HG02759 (cell line): ENCODE data around the gene LYRM1.
"Not testable (repeated sequence)": the region's sequence is repeated elsewhere in the genome, so short reads cannot be mapped to it uniquely, and the experiment has no call there.

ENCODE experiments used
- ATAC-seq: cut with Tn5 transposase; IDR thresholded peaks from one replicate; pipeline ENCODE4 v1.9.1; 2021; ENCODE audit warnings: mild to moderate bottlenecking, moderate library complexity; ENCODE audit not compliant: unreplicated experiment

Gene LYRM1

GRCh38 chr16:20901436-20902112 lies 1.0 kb downstream of the LYRM1 start:
- no peak for ATAC-seq

GRCh38 chr16:20902426-20902825 lies 1.9 kb downstream of the LYRM1 start:
- ATAC-seq, result no peak

GRCh38 chr16:20903116-20903898 lies 2.7 kb downstream of the LYRM1 start:
- no peak for ATAC-seq

- ATAC-seq, result no peak
Measured at GRCh38 chr16:20903899-20904506, 3.4 kb downstream of the LYRM1 start.

GRCh38 chr16:20904507-20905081 lies 4.0 kb downstream of the LYRM1 start:
- no peak for ATAC-seq

GRCh38 chr16:20905576-20905975 lies 5.0 kb downstream of the LYRM1 start:
- ATAC-seq, result no peak

GRCh38 chr16:20906341-20907255 lies 6.0 kb downstream of the LYRM1 start:
- no peak for ATAC-seq

GRCh38 chr16:20910781-20911321 lies 10.3 kb downstream of the LYRM1 start:
- no peak for ATAC-seq

- no peak for ATAC-seq
Measured at GRCh38 chr16:20911361-20911760, 10.8 kb downstream of the LYRM1 start.

GRCh38 chr16:20916289-20916688 lies 15.7 kb downstream of the LYRM1 start:
- no peak for ATAC-seq

- no peak for ATAC-seq
Measured at GRCh38 chr16:20916942-20917341, 16.4 kb downstream of the LYRM1 start.

- ATAC-seq, result no peak
Measured at GRCh38 chr16:20918486-20919239, 18.1 kb downstream of the LYRM1 start.

GRCh38 chr16:20920091-20920490 lies 19.5 kb downstream of the LYRM1 start:
- ATAC-seq, result no peak

- ATAC-seq, result no peak
Measured at GRCh38 chr16:20920799-20921198, 20.2 kb downstream of the LYRM1 start.

- no peak for ATAC-seq
Measured at GRCh38 chr16:20923876-20924275, 23.3 kb downstream of the LYRM1 start.

GRCh38 chr16:20925751-20926150 lies 25.2 kb downstream of the LYRM1 start:
- ATAC-seq, result no peak

- no peak for ATAC-seq
Measured at GRCh38 chr16:20928774-20929411, 28.3 kb downstream of the LYRM1 start.

GRCh38 chr16:20929676-20930364 lies 29.2 kb downstream of the LYRM1 start:
- ATAC-seq, result not testable (repeated sequence)

GRCh38 chr16:20930365-20930690 lies 29.8 kb downstream of the LYRM1 start:
- ATAC-seq, result no peak
